ELF-1 (cell line): ENCODE results near the gene RNASE11.
"Not testable (repeated sequence)": the region's sequence is repeated elsewhere in the genome, so short reads cannot be mapped to it uniquely, and the experiment has no call there.

Source experiments
- DNase-seq: peaks from one replicate; pipeline ENCODE4 v3.0.0-alpha.2; 2016; ENCODE audit warnings: low read depth, low spot score

The RNASE11 gene

GRCh38 chr14:20587489-20588154 lies at the start of gene RNASE11:
Gene RNASE11, minus strand, starts transcription at chr14:20588001.
- no peak for DNase-seq

GRCh38 chr14:20632831-20633691 lies 45.3 kb upstream of the RNASE11 start:
- DNase-seq = peak; percentile 95

- DNase-seq = no peak
Measured at GRCh38 chr14:20632448-20632830, 44.6 kb upstream of the RNASE11 start.

GRCh38 chr14:20631880-20632389 lies 44.1 kb upstream of the RNASE11 start:
- DNase-seq = peak; percentile 83

GRCh38 chr14:20631023-20631879 lies 43.5 kb upstream of the RNASE11 start:
- peak; percentile 66 for DNase-seq

GRCh38 chr14:20630340-20631022 lies 42.7 kb upstream of the RNASE11 start:
- peak; percentile 89 for DNase-seq

GRCh38 chr14:20628063-20628854 lies 40.5 kb upstream of the RNASE11 start:
- DNase-seq = no peak

- DNase-seq = no peak
Measured at GRCh38 chr14:20627346-20628027, 39.7 kb upstream of the RNASE11 start.

- no peak for DNase-seq
Measured at GRCh38 chr14:20626274-20626673, 38.5 kb upstream of the RNASE11 start.

GRCh38 chr14:20624495-20625070 lies 36.8 kb upstream of the RNASE11 start:
- DNase-seq = peak; percentile 88

GRCh38 chr14:20623798-20624197 lies 36.0 kb upstream of the RNASE11 start:
- no peak for DNase-seq

GRCh38 chr14:20622816-20623291 lies 35.1 kb upstream of the RNASE11 start:
- DNase-seq = no peak

- DNase-seq = no peak
Measured at GRCh38 chr14:20620798-20621478, 33.1 kb upstream of the RNASE11 start.

GRCh38 chr14:20619688-20620087 lies 31.9 kb upstream of the RNASE11 start:
- not testable (repeated sequence) for DNase-seq

GRCh38 chr14:20618271-20618749 lies 30.5 kb upstream of the RNASE11 start:
- DNase-seq = no peak

- DNase-seq = no peak
Measured at GRCh38 chr14:20617138-20618003, 29.6 kb upstream of the RNASE11 start.

- no peak for DNase-seq
Measured at GRCh38 chr14:20615996-20616395, 28.2 kb upstream of the RNASE11 start.
